Fibroblast of skin of left quadriceps (primary cell): Measurements from ENCODE around the gene RERG.

Experiments used
- DNase-seq, 2 experiments: peaks; one replicate each; pipeline ENCODE4 v3.0.0-alpha.2; 2013; ENCODE audit warnings: low read depth in 2 of 2

RERG gene

GRCh38 chr12:15186597-15186996, 34.6 kb downstream of the RERG start:
- DNase-seq: no peak

DNA sequence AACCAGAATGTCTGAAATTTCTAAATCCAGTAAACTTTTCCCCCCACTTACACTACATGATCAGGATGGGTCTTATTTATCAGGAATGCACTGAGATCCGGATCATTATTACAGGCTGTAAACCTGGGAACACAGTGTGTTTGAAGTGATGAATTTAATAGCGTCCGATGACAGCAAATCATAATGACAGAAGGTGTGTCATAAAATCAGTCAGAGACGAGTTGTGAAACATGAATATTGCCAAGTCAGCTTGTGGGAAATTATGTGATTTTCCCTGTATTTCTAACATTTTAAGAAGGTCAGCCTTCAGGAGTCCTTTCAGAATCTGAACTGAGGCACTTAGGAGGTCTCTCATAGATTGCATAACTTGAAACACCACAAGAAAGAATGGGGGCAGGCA, 36.7 kb downstream of the RERG start:
- no peak for DNase-seq

- no peak for DNase-seq
Measured at GRCh38 chr12:15183821-15184220, 37.4 kb downstream of the RERG start.

- no peak for DNase-seq
Measured at GRCh38 chr12:15181017-15181683, 40.1 kb downstream of the RERG start.

GRCh38 chr12:15180325-15180724, 40.9 kb downstream of the RERG start:
- no peak for DNase-seq

DNA sequence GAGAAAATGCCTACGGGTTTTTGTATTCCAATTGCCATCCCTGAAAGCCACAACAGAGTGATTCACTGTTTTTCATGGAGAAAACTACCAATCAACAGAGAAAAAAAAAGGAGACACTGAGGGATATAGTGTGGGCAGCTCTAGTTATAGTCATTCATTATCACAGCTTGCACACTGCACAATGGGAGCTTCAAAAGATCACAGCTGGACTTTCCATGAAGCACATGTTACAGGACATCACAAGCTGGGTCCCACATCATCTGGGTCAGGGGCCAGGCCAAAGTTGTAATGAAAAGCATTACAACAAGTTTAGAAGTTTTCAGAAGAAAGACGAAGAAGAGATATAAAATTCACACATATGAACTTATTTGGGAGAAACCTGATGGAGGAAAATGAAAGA, 41.5 kb downstream of the RERG start:
- no peak for DNase-seq

DNA sequence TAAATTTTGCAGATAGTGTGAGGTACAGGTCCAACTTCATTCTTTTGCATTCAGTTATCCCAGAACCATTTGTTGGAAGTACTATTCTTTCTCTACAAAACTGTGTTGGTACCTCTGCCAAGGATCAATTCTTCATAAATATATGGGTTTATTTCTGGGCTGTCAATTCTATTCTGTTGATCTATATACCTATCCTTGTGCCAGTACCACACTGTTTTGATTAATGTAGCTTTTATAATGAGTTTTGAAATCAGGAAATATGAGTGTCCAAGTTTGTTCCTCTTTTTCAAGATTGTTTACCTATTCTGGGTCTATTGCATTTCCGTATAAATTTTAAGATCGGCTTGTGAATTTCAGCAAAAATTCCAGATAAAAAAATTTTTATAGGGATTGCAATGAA, 48.1 kb downstream of the RERG start:
- DNase-seq: no peak

GRCh38 chr12:15172060-15172822, 49.0 kb downstream of the RERG start:
- DNase-seq: no peak

DNA sequence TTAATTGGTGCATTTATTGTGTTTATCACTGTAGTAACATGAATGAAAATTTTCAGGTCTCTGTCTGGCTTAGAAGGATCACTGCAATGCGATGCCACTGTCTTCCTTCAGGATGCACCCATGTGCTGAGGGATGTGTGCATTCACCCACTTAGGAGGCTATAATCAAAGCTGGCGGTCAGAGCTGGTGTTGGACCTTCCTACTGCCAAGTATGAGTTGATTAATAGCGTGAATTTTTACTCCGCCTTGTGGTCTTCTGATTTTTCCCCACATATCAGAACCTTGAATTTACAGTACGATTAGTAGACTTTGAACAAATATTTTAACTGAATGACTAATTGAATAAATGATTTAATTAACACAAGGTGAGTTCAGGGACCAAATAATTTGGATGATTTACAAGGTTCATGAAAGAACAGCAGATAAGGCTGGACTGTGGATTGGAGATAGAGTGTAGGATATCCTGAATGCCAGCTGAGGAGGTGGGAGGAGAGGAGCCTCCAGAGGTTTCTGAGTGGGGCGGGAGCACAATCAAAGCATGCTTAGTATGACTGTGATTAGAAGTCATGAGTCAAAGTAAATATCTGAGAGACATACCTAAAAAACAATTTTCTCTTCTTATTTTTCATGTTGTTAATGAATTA, 50.1 kb downstream of the RERG start:
- no peak for DNase-seq

- DNase-seq: no peak
Measured at GRCh38 chr12:15168026-15168678, 53.1 kb downstream of the RERG start.

DNA sequence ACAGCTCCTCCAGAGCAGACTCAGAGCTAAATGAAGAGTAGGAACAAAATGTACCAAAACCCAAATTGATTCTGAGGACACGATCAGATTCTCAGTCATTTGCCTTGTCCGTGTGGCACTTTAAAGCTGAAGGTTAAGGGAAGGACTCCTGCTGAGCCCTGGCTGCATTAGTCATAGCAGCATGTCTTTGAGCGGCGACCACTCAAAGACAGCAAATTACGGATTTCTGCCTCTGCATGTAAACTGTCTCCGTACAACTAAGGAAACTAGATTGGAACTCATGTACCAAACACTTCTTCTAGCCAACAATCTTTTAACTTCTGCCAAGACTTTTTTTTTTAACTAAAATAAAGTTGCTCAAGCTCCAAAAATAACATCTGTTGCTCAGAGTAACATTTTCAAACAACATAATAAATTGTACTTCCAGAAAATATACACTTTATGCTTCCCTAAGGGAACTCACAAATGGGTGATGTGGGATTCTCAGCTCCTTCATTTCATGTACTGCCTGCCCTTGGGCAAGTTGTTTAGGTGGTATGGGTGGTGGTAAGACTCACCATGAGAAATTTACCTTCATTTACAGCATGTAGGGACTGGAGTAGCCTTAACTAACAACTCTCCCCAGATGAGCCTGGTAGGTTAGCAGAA, 56.1 kb downstream of the RERG start:
- no peak for DNase-seq

GRCh38 chr12:15163030-15163976, 57.9 kb downstream of the RERG start:
- no peak for DNase-seq

GRCh38 chr12:15158083-15158482, 63.1 kb downstream of the RERG start:
- DNase-seq: no peak

GRCh38 chr12:15157269-15157671, 63.9 kb downstream of the RERG start:
- no peak for DNase-seq

GRCh38 chr12:15155271-15155670, 65.9 kb downstream of the RERG start:
- no peak for DNase-seq

GRCh38 chr12:15154103-15154502, 67.1 kb downstream of the RERG start:
- DNase-seq: no peak

DNA sequence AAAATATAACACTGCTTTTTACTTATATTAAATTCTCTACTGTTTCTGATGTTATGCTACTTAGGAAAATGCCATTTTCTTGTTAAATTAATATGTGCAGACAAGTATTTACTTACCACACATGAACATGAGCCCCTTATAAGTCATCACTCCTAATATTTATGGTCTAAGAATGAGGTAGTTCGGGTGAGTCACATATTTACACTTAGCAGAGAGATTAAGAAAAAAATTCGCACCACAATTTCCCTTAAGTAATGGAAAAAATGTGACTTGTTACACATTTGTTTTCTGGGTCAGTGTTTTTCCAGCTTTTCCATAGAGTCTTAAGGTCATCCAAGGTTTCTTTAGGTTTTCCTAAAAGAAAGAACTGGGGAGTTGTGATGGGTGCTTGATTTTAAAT, 68.3 kb downstream of the RERG start:
- DNase-seq: peak; percentile 68 to 69

GRCh38 chr12:15152456-15152855, 68.8 kb downstream of the RERG start:
- DNase-seq: no peak

DNA sequence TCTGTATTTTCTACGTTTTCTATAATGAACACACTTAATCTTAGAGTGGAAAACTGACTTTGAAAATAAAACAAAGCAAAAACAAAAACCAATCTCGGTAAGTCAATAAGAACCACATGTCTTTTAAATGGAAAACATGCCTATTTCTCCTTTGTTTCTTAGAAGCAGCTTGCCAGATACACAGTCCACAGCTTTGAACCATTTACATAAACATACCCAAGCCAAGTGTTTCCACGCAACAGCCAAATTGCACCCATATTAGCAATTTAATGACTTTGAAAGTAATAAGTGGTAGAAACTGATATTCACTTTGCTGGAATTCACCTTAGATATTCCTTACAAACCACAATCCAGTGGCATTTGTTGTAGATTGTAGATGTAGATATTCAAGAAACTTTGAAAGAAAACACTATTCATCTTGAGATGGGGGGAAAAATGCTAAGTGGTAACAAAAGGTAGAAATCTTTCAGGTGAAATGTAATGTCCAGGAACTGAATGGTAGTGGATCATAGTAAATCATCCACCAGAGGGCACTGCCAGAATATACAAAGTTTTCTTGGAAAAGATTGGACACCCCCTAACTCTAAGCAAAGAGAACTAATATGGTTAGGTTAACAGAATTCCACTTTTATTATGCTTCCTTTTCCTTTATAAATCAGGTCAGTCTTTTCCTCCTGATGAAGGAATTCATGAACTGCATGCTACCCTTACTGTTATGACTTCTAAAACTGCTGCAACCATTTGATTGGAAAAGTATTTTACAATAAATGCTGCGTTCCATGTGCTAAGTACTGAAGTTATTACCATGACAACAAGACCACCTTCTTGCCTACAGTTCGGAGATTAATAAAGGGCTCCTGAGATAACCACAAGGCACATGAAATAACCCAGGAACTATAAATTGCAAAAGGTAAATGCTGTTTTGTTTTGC, 69.8 kb downstream of the RERG start:
- no peak for DNase-seq

- DNase-seq: no peak
Measured at GRCh38 chr12:15146585-15146984, 74.6 kb downstream of the RERG start.
